Measurements from ENCODE around the gene SIAH2.

Gene SIAH2

DNA sequence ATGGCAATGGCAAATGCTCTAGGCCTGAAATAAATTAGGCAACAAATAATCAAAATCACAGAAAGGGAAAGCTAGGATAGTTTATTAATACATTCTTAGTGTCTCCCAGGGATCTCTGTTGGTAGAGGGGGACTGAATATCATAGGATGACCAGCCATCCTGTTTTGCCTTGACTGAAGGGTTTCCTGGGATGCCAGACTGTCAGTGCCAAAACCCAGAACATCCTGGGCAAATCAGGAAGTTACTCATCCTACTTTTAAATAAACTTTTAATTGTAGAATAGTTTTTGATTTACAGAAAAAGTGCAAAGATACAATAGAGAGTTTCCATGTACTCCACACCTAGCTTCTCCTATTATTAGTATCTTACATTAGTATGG lies 21.8 kb upstream of the SIAH2 start:
- H3K79me2 ChIP-seq, result no peaks in the 10 kb centered on the region
- no peaks in the 10 kb centered on the region for H3K9me3 ChIP-seq (ENCODE audit: control insufficient read depth, low read length)
- H3K4me3 ChIP-seq (ENCODE audit: low read depth, low read length), result no peak overlapping the region
- H3K27me3 ChIP-seq (ENCODE audit: control insufficient read depth, insufficient read depth, low read length), result no peaks in the 10 kb centered on the region
- H3K4me2 ChIP-seq (ENCODE audit: low read length), result no peak overlapping the region
- no peak overlapping the region for H2AFZ ChIP-seq
- H3K27ac ChIP-seq, result no peak overlapping the region
- TF ChIP-seq, protein P1, sequence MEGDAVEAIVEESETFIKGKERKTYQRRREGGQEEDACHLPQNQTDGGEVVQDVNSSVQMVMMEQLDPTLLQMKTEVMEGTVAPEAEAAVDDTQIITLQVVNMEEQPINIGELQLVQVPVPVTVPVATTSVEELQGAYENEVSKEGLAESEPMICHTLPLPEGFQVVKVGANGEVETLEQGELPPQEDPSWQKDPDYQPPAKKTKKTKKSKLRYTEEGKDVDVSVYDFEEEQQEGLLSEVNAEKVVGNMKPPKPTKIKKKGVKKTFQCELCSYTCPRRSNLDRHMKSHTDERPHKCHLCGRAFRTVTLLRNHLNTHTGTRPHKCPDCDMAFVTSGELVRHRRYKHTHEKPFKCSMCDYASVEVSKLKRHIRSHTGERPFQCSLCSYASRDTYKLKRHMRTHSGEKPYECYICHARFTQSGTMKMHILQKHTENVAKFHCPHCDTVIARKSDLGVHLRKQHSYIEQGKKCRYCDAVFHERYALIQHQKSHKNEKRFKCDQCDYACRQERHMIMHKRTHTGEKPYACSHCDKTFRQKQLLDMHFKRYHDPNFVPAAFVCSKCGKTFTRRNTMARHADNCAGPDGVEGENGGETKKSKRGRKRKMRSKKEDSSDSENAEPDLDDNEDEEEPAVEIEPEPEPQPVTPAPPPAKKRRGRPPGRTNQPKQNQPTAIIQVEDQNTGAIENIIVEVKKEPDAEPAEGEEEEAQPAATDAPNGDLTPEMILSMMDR (IDR thresholded peaks at IDR 0.05), result no peak
- H3K4me1 ChIP-seq, result no peaks in the 10 kb centered on the region
- H3K36me3 ChIP-seq (ENCODE audit: control insufficient read depth, insufficient read depth, low read length), result no peaks in the 10 kb centered on the region
- no peak overlapping the region for H3K9ac ChIP-seq

GRCh38 chr3:150783920-150784746 lies 21.2 kb upstream of the SIAH2 start:
- Histone ChIP-seq H3K4me3 (ENCODE audit: low read depth, low read length) (no peak overlapping the region), H3K27me3 (ENCODE audit: control insufficient read depth, insufficient read depth, low read length) (no peaks in the 10 kb centered on the region), H3K79me2 (no peaks in the 10 kb centered on the region), H3K9me3 (ENCODE audit: control insufficient read depth, low read length) (no peaks in the 10 kb centered on the region), H3K4me1 (no peaks in the 10 kb centered on the region), H3K36me3 (ENCODE audit: control insufficient read depth, insufficient read depth, low read length) (no peaks in the 10 kb centered on the region), H3K4me2 (ENCODE audit: low read length) (no peak overlapping the region), H3K9ac (no peak overlapping the region), H3K27ac (no peak overlapping the region), H2AFZ (no peak overlapping the region)
- TF ChIP-seq, protein P1 (IDR thresholded peaks at IDR 0.05), result no peak

DNA sequence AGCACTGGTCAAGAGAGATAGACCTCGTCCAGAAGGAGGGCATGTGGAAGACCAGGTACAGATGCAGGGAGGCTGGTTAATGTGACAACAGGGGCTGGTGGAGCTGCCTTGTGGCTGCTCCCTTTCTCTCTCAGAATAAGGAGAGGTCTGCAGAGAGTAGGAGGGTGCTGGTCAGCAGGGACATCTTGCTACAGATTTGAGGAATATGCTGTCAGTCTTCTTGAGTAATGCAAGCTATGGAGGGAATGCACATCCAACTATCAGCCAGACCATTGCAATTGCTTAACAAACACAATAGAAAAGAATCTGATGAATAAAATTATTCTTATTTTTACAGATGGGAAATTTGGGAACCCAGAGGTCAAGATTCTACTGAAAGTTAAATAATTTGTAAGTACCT lies 20.3 kb upstream of the SIAH2 start:
- H3K27ac ChIP-seq, result no peak overlapping the region
- H2AFZ ChIP-seq, result no peak overlapping the region
- no peak overlapping the region for H3K4me2 ChIP-seq (ENCODE audit: low read length)
- TF ChIP-seq, protein P1 (IDR thresholded peaks at IDR 0.05), result no peak
- no peak overlapping the region for H3K4me3 ChIP-seq (ENCODE audit: low read depth, low read length)
- no peaks in the 10 kb centered on the region for H3K36me3 ChIP-seq (ENCODE audit: control insufficient read depth, insufficient read depth, low read length)
- H3K4me1 ChIP-seq, result no peaks in the 10 kb centered on the region
- no peaks in the 10 kb centered on the region for H3K9me3 ChIP-seq (ENCODE audit: control insufficient read depth, low read length)
- H3K79me2 ChIP-seq, result no peaks in the 10 kb centered on the region
- no peaks in the 10 kb centered on the region for H3K27me3 ChIP-seq (ENCODE audit: control insufficient read depth, insufficient read depth, low read length)
- H3K9ac ChIP-seq, result no peak overlapping the region

- no peaks in the 10 kb centered on the region for H3K9me3 ChIP-seq (ENCODE audit: control insufficient read depth, low read length)
- H3K4me2 ChIP-seq (ENCODE audit: low read length), result no peak overlapping the region
- TF ChIP-seq, protein P1 (IDR thresholded peaks at IDR 0.05), result no peak
- no peak overlapping the region for H2AFZ ChIP-seq
- no peak overlapping the region for H3K4me3 ChIP-seq (ENCODE audit: low read depth, low read length)
- H3K79me2 ChIP-seq, result no peaks in the 10 kb centered on the region
- H3K9ac ChIP-seq, result no peak overlapping the region
- no peaks in the 10 kb centered on the region for H3K4me1 ChIP-seq
- H3K27me3 ChIP-seq (ENCODE audit: control insufficient read depth, insufficient read depth, low read length), result no peaks in the 10 kb centered on the region
- H3K27ac ChIP-seq, result no peak overlapping the region
- H3K36me3 ChIP-seq (ENCODE audit: control insufficient read depth, insufficient read depth, low read length), result no peaks in the 10 kb centered on the region
These were observed 16.5 kb upstream of the SIAH2 start for GRCh38 chr3:150779402-150779858.
